Thyroid gland (tissue), 4 donors: ENCODE data around the gene SUN2. TPM values are rescaled to one million over a fixed set of nuclear protein-coding genes. Genes with fewer than 3 reads are reported as not detected.

ENCODE experiments used
- DNase-seq, 2 donors: peaks; one replicate each; pipeline ENCODE4 v3.0.0-alpha.2; 2019
- H3K27ac ChIP-seq, 3 donors: fragments of 200-600 bp; sonication (generic); 1 replicate in 2 of 3; 2 replicates in 1 of 3; pipeline ENCODE4 v1.5.1; 2016 to 2019; ENCODE audit warnings: mild to moderate bottlenecking in 1 of 3, moderate library complexity in 1 of 3
- H3K27me3 ChIP-seq: fragments of 200-600 bp; sonication (generic); one replicate; pipeline ENCODE4 v1.5.1; 2019
- H3K36me3 ChIP-seq, 2 donors: fragments of 200-600 bp; sonication (generic); one replicate each; pipeline ENCODE4 v1.5.1; 2016 to 2019
- H3K4me1 ChIP-seq, 2 donors: fragments of 200-600 bp; sonication (generic); one replicate each; pipeline ENCODE4 v1.5.1; 2017 to 2019
- H3K4me3 ChIP-seq, 3 donors: fragments of 200-600 bp; sonication (generic); replicated peaks in 1 of 3; 1 replicate in 2 of 3; 2 replicates in 1 of 3; pipeline ENCODE4 v1.5.1; 2016; ENCODE audit warnings: mild to moderate bottlenecking in 1 of 3
- H3K9me3 ChIP-seq: fragments of 200-600 bp; sonication (generic); one replicate; pipeline ENCODE4 v1.5.1; 2017
- POLR2A ChIP-seq, 2 donors: fragments of 450-650 bp; IDR thresholded peaks; one replicate each; pipeline ENCODE4 v1.6.1; 2017; ENCODE audit warnings: antibody characterized with exemption in 2 of 2, mild to moderate bottlenecking in 2 of 2, moderate library complexity in 1 of 2
- WGBS, 2 donors: methylation state at CpG; one replicate each; pipeline ENCODE4 v1.1.5; 2017; 5-methylcytosine and 5-hydroxymethylcytosine counted together
- intact Hi-C: fragments of 100-400 bp; cut with DNase I; formaldehyde crosslinking; loops from one replicate; pipeline ENCODE4 v1.15.1; 2023
- small RNA-seq: library from RNA; depleted of rRNA; stranded (forward); fragments of <200 nt; gene quantifications from one replicate; pipeline ENCODE3, GENCODE V24; 2016
- total RNA-seq, 4 donors: library from RNA; depleted of rRNA; stranded (reverse); fragments of >200 nt; gene quantifications; one replicate each; pipeline ENCODE4 v1.2.3, GENCODE V29; 2016
- TF ChIP-seq, protein P1 (sequence below), 6 experiments: fragments of 200-600 bp in 3 of 6; fragments of 450-650 bp in 3 of 6; sonication (generic) in 3 of 6; IDR thresholded peaks; one replicate each; pipeline ENCODE4 v1.5.1; 2016 to 2019; ENCODE audit warnings: antibody characterized with exemption in 6 of 6, mild to moderate bottlenecking in 2 of 6, inconsistent platforms in 1 of 6, moderate library complexity in 1 of 6

The SUN2 gene
- total RNA-seq, 4 donors from 2014 or later = 137 to 356 (median 153) TPM

DNA sequence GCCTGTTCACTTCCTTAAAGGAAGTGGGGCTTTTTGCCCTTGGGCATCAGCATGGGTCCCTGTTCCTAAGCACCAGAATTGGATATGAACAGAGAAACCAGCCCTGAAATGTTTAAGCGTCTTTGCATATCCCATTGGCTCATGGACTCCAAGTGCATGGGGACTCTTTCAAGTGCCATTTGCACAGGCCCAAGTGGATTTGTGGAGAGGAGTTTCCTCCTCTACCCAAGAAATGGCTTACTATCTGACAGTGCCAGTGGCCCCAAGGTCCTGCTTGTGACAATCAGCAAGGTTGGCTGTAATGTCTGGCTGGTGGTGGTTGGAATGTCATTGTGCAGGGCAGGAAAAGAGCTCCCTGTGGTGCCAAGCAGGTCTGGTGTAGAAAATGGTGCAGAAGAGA, 70.0 kb downstream of the SUN2 start:
- no peaks in the 10 kb centered on the region for H3K27me3 ChIP-seq
- no peak overlapping the region for H3K27ac ChIP-seq
- peaks cover 7 to 11% of the 10 kb centered on the region in 2 donors for H3K4me1 ChIP-seq
- DNase-seq = no peak
- intact Hi-C loops = no loop called here
- peaks cover 41 to 54% of the 10 kb centered on the region in 2 donors for H3K36me3 ChIP-seq
- H3K9me3 ChIP-seq = no peaks in the 10 kb centered on the region
- no peak overlapping the region for H3K4me3 ChIP-seq
- WGBS, 2 donors = 100% methylated on average over 1 of the region's 1 CpG
- TF ChIP-seq, protein P1, sequence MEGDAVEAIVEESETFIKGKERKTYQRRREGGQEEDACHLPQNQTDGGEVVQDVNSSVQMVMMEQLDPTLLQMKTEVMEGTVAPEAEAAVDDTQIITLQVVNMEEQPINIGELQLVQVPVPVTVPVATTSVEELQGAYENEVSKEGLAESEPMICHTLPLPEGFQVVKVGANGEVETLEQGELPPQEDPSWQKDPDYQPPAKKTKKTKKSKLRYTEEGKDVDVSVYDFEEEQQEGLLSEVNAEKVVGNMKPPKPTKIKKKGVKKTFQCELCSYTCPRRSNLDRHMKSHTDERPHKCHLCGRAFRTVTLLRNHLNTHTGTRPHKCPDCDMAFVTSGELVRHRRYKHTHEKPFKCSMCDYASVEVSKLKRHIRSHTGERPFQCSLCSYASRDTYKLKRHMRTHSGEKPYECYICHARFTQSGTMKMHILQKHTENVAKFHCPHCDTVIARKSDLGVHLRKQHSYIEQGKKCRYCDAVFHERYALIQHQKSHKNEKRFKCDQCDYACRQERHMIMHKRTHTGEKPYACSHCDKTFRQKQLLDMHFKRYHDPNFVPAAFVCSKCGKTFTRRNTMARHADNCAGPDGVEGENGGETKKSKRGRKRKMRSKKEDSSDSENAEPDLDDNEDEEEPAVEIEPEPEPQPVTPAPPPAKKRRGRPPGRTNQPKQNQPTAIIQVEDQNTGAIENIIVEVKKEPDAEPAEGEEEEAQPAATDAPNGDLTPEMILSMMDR (IDR thresholded peaks at IDR 0.05) = no peak
- TF ChIP-seq POLR2A (IDR thresholded peaks at IDR 0.05) = no peak

DNA sequence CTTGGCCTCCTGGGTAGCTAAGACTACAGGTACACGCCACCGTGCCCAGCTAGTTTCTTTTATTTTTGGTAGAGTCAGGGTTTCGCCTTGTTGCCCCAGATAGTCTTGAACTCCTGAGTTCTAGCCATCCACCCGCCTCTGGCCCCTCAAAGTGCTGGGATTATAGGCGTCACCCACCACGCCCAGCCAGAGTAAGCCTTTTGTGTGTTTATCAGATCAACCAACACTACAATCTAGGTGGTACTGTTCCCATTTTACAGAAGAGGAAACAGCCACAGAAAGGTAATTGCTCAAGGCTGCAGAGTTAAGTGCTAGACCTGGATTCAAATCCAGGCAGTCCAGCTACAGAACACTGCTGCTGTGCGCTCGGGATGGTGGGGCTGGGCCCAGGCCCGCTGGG, 70.9 kb downstream of the SUN2 start:
- no peaks in the 10 kb centered on the region for H3K27me3 ChIP-seq
- intact Hi-C loops = no loop called here
- 91 to 92% methylated on average over 9 of the region's 9 CpGs for WGBS, 2 donors
- TF ChIP-seq POLR2A (IDR thresholded peaks at IDR 0.05) = no peak
- TF ChIP-seq, protein P1 (IDR thresholded peaks at IDR 0.05) = no peak
- H3K27ac ChIP-seq = no peak overlapping the region
- H3K4me3 ChIP-seq = no peak overlapping the region
- peaks cover 7 to 11% of the 10 kb centered on the region in 2 donors for H3K4me1 ChIP-seq
- no peaks in the 10 kb centered on the region for H3K9me3 ChIP-seq
- no peak for DNase-seq
- H3K36me3 ChIP-seq = peaks cover 41 to 54% of the 10 kb centered on the region in 2 donors

Small RNAs within 50 kb of the gene (small RNA-seq; reads per million reads assigned to genes)
- not detected for gene AL021707.8

Other genes starting within 250 kb of the SUN2 start
- 1,000 to 10,000 TPM in 1 of 4 donors, 100 to 1,000 TPM in 3; 594 to 1,014 (median 833) TPM for gene DDX17, start 249.7 kb downstream of the SUN2 start, total RNA-seq
- 10 to 100 TPM in 1 of 4 donors, 1 to 10 TPM in 1, under 1 TPM in 1, not detected in 1; 0.78 to 25.9 (median 1.1) TPM for gene DMC1, start 185.8 kb downstream of the SUN2 start, total RNA-seq
- 10 to 100 TPM in 3 of 4 donors, 1 to 10 TPM in 1; 8.4 to 12.6 (median 10.4) TPM for gene FAM227A, start 99.6 kb downstream of the SUN2 start, total RNA-seq
- 10 to 100 TPM; 13.6 to 26.0 (median 23.0) TPM for gene CBY1, start 99.4 kb downstream of the SUN2 start, total RNA-seq
- 10 to 100 TPM; 39.4 to 61.3 (median 45.8) TPM for gene TOMM22, start 74.0 kb downstream of the SUN2 start, total RNA-seq
- gene JOSD1, start 55.1 kb downstream of the SUN2 start, total RNA-seq = 10 to 100 TPM; 46.7 to 76.6 (median 62.2) TPM
- 100 to 1,000 TPM in 1 of 4 donors, 10 to 100 TPM in 3; 51.6 to 117 (median 69.6) TPM for gene GTPBP1, start 50.1 kb downstream of the SUN2 start, total RNA-seq
- gene DNAL4, start 38.1 kb upstream of the SUN2 start, total RNA-seq = 10 to 100 TPM; 30.9 to 50.0 (median 37.9) TPM
- 1 to 10 TPM; 3.6 to 8.7 (median 4.4) TPM for gene NPTXR, start 88.0 kb upstream of the SUN2 start, total RNA-seq
- gene CBX6, start 116.2 kb upstream of the SUN2 start, total RNA-seq = 100 to 1,000 TPM in 2 of 4 donors, 10 to 100 TPM in 2; 47.2 to 118 (median 85.0) TPM
- gene APOBEC3A, start 201.6 kb upstream of the SUN2 start, total RNA-seq = under 1 TPM in 1 of 4 donors, not detected in 3; 0.67 TPM
- gene APOBEC3B, start 226.3 kb upstream of the SUN2 start, total RNA-seq = 1 to 10 TPM in 3 of 4 donors, not detected in 1; 1.7 to 5.1 (median 2.9) TPM